ENCODE results near the gene HAUS7. TPM values are rescaled to one million over a fixed set of nuclear protein-coding genes. Genes with fewer than 3 reads are reported as not detected.

The HAUS7 gene
- 25.9 TPM for polyA plus RNA-seq (ENCODE audit: insufficient read length)

DNA sequence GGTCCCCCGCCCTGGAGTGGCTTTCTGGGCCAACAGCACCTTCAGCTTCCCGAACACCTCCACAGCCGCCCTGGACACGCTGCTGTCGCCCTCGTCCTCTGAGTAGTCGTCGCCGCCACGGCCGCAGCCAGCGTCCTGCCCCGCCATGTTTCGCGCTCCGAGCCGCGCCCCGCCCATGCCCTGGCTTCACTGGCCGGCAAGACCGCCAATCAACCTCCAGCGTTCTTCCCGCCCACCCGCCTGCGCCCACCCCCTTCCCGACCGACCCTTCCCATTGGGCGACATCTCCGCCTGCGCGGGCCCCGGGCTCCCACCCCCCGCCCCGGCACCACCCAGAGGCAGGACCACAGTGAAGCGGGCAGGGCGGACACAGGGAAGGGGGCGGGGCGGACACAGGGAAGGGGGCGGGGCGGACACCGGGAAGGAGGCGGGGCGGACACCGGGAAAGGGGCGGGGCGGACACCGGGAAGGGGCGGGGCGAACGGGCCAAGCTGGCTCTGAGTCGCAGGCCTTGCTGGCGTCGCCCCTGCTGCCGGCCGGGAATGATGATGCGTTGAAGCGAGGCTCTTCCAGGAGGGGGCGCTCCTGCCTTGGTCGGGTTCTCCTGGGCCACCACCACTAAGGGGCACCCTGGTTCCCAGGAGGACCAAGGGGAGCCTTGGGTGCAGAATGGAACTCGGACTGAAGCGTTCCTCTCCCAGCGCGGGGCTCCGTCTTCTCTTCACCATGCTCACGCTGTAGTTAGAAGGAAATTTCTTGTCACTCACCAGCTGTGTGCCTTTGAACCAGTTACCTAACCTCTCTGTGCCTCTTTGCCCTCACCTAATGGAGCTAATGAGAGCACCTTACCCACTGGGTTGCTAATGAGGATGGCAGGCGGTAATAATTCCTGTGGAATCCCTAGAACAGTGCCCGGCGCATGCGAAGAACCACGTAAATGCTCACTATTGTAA is at the start of gene HAUS7:
Gene HAUS7, minus strand, starts transcription at position 166 of the 953 bp plus-strand sequence. Its CDS starts 19 bp downstream, at position 147.
- peak; percentile 89 for DNase-seq

DNA sequence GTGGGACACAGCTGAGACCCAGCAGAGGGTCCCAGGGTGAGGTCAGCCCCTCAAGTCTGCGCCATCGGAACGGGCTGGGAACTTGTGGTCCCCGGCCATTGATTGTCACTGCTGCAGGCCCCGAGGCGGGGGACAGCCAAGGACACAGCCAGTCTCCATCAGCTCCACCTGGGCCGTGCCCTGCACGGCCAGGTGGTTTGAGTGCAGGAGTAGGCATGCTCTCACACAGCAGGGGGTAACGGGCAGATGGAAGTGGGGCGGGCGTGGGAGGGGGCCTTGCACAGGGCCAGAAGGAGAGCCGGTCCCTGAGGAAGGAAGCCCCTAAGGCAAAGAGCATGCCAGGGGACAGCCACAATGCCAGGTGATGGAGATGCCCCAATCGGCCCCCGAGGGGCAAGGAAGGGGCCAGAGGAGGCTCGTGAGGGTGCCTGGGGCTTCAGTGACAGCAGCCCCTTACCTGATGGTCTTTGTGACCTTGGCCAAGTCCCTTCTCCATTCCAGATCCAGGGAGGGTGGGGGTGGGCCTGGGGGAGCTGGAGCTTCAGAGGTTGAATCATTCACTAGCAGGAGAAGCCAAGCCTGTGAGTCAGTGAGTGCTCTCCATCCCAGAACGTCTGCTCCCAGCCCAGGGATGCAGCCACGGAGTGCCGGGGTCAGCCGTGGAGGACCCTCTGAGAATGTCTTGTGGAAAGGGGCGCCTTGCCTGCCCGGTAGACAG is 49.4 kb upstream of the HAUS7 start:
- DNase-seq: no peak

DNA sequence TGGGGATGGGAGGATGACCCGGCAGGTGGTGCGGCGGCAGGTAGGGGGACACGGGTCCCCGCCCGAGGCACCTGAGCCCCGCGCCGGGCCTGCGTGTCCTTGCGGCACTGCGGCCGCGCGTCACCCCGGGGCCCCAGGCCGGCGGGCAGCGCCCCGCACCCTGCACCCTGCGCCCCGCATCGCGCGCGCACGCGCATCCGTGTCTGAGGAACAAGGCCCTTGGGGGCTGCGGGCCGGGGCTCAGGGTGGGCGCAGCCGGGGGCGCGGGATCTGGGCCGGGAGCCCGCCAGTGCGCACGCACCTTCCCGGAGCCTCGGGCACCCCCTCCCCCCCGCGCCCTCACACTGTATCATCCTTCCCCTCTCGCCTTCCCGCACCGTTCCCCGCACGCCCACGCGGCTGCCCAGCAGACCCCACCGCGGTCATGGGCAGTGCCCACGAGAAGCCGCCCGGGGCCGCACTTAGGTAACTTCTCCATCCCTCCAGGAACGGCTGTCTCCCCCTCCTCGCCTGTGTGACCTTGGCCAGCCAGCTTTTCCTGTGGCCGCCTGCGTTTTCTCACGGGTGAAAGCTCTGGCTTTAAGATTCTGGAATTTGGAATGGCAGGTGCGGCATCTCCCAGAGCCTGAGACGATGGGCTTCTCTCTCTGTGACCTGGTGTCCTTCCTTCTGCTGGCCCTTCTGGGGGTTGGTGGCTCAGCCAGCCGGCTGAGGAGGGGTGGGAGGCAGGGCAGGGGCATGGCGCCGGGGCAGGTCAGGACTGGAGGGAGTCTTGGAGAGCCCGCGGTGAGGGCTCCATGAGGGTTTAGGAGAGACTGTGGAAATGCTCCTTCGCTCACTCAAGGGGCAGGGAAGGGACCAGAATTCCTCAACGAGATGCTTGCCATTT is 47.8 kb upstream of the HAUS7 start:
- no peak for DNase-seq

DNA sequence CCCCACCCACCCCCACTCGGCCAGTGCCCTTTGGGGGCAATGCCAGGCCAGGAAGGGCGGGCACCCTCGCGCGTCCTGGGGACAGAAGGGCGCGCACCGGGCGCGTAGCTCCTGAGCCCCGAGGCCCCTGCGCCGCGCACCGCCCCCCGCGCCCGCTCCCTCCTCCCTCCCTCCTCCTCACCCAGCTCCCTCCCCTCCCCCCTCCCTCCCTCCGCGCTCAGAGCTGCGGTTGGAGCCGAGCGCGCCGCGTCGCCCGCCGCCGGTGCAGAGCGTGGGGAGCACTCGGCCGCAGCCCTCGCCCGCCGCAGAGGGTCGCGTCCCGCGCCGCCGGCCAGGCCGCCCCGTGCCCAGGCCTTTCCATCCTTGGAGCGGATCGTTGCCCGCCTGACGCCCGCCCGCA is 47.0 kb upstream of the HAUS7 start, which contains the start of gene ATP2B3:
Gene ATP2B3, plus strand, starts transcription at position 220 of the 400 bp plus-strand sequence. CDS start 18,606 bp downstream, outside the sequence.
- no peak for DNase-seq

DNA sequence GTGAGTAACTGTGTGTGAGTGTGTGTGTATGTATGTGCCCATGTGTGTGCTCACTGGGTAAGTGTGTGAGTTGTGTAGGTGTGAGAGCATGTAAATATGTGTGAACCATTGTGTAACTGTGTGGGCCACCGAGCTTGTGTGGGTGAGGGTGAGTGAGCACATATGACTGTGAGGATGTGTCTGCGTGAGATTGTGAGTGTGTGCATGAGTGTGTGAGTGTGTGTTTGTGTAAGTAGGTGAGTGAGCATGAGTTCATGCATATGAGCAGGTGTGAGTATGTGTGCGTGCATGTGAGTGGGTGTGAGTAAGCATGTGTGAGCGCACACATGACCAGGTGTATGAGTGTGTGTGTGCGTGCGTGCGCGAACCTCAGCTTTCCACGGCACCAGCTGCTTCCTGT is 45.7 kb upstream of the HAUS7 start:
- no peak for DNase-seq

DNA sequence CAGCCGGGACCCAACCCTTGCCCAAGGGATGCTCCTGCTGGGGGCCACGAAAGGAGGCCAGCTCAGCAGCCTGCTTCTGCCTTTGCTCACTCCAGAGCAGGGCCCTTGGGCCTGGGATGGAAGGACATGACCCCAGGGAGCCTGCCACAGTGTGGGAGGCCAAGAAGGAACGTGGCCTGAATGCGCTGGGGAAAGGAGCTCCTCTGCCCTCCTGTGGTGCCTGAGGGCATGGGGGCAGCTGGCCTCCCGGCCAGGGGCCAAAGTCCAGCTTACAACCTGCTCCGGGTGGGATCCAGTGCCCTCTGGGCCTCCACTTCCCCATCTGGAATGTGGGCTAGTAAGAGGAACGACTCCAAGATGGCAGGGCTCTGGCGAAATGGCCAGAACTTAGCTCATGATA is 45.1 kb upstream of the HAUS7 start:
- DNase-seq: no peak

DNA sequence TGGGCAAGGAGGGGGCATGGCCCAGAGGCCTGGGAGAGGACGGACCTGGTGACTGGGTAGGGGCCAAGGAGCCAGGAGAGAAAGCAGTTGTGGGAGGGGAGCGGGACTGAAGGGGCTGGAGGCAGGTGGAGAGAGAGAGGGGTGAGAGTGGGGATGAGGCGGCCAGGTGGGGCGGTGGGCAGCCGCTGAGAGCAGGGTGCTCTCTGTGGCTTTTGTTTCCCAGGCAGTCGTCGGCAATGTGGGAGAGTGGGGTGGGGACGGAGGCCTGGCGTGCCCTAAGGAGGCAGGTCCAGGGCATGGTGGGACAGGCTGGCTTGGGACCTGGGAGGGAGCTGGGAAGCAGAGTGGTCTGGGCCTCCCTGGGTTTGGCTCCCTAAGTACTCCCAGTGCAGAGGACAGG is 43.9 kb upstream of the HAUS7 start:
- DNase-seq: no peak

GRCh38 chrX:153513265-153513664 is 42.9 kb upstream of the HAUS7 start:
- DNase-seq: no peak

DNA sequence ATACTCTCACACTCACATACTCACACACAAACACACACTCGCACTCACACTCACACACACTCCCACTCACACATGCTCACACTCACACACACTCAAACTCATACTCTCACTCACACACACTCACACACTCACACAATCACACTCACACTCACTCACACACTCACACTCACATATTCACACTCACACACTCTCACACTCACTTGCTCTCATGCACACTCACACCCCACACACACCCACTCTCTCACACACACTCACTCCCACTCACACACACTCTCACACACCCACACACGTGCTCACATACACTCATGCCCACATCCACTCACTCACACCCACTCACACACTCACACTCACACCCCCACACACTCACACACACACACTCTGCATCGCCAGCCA is 42.1 kb upstream of the HAUS7 start:
- DNase-seq: no peak

GRCh38 chrX:153511784-153512500 is 41.6 kb upstream of the HAUS7 start:
- no peak for DNase-seq

- DNase-seq: no peak
Observed at GRCh38 chrX:153510383-153510782, 40.0 kb upstream of the HAUS7 start.

- DNase-seq: no peak
Observed at GRCh38 chrX:153509592-153509991, 39.2 kb upstream of the HAUS7 start.

- peak; percentile 82 for DNase-seq
Observed at GRCh38 chrX:153507484-153508178, 37.3 kb upstream of the HAUS7 start.

GRCh38 chrX:153505361-153505760 is 35.0 kb upstream of the HAUS7 start:
- no peak for DNase-seq

- DNase-seq: no peak
Observed at GRCh38 chrX:153504445-153505016, 34.2 kb upstream of the HAUS7 start.

DNA sequence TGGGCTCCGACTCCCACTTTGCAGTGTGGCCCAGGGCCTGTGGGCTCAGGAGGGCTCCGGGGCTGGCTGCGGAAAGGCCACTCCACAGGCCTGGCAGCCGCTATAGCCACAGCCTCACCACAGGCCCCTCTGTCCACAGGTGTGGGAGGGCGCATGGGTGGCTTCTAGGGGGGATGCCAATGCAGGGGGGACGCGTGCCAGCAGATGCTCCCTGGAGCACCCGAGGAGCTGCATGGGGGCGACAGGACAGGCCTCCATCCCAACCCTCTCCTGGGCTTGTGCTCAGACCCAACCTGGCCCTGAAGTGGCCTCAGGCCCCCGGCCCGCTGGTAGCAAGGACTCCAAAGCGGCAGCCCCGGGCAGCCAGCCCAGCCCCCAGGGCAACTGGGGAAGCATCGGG is 32.4 kb upstream of the HAUS7 start:
- no peak for DNase-seq

DNA sequence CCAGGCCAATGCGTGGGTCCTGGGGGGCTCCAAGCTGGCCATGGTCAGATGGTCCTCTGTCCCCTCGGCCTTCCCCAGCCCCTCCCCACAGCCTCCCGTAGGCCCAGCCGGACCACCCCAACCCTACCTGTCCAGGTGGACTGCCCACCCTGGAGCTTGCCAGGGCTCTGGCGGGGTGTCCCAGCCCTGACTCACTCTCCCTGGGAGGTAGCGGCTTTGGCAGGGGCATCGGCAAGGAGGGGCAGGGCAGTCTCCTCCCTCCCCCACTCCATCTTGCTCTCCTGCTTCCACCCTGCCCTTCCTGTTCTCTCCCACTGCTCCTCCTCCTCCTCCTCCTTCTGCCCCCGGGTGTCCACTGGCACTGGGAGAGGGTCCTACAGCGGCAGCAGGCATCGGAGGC is 31.8 kb upstream of the HAUS7 start:
- DNase-seq: no peak

- no peak for DNase-seq
Observed at GRCh38 chrX:153501530-153501929, 31.2 kb upstream of the HAUS7 start.

DNA sequence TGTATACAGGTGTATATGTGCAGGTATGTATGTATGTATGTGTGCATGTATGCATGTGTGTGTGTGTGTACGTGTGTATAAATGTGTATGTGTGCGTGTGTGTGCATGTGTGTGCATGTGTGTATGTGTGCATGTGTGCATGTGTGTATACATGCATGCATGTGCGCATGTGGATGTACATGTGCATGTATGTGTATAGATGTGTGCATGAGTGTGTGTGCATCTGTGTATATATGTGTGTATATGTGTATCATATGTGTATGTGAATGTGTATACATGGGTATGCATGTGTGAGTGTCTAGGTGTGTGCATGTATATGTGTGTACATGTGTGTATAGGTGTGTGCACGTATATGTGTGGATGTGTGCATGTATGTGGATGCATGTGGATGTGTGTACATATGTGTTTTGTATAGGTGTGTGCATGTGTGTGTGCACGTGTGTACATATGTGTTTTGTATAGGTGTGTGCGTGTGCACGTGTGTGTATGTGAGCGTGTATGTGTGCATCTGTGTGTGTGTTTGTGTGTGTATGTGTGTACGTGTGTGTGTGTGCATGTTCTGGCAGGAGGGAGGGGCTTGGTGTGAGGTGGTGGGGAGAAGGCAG is 30.4 kb upstream of the HAUS7 start:
- no peak for DNase-seq

GRCh38 chrX:153499876-153500275 is 29.5 kb upstream of the HAUS7 start:
- DNase-seq: no peak

Data from hindlimb muscle (tissue), 1 donor.